Type B pancreatic cell (in vitro differentiated cells): ENCODE measurements around the gene KY. TPM values are rescaled to one million over a fixed set of nuclear protein-coding genes. Genes with fewer than 3 reads are reported as not detected.

Experiments
- DNase-seq: peaks from one replicate; pipeline ENCODE4 v3.0.0; 2021; ENCODE audit warnings: mixed read lengths; ENCODE audit not compliant: unreplicated experiment; ENCODE audit errors: extremely low spot score
- H3K27ac Mint-ChIP-seq: 2 replicates; pipeline ENCODE4 v1.8.0; 2021; ENCODE audit warnings: mild to moderate bottlenecking, mixed read lengths
- H3K27me3 Mint-ChIP-seq: 2 replicates; pipeline ENCODE4 v1.8.0; 2021; ENCODE audit warnings: mixed read lengths
- H3K36me3 Mint-ChIP-seq: 2 replicates; pipeline ENCODE4 v1.8.0; 2021; ENCODE audit warnings: mixed read lengths
- H3K4me1 Mint-ChIP-seq: one replicate; pipeline ENCODE4 v1.8.0; 2021; ENCODE audit warnings: mixed read lengths; ENCODE audit not compliant: unreplicated experiment
- H3K4me3 Mint-ChIP-seq: 2 replicates; pipeline ENCODE4 v1.8.0; 2021; ENCODE audit warnings: mild to moderate bottlenecking, mixed read lengths
- H3K9me3 Mint-ChIP-seq: 2 replicates; pipeline ENCODE4 v1.8.0; 2021; ENCODE audit warnings: mixed read lengths
- CTCF ChIP-seq: fragments of 200-600 bp; sonication (generic); conservative IDR thresholded peaks from 2 replicates; pipeline ENCODE4 v1.5.0; 2021; ENCODE audit warnings: antibody characterized with exemption, mild to moderate bottlenecking
- total RNA-seq: library from RNA; stranded (reverse); gene quantifications from 2 replicates; pipeline ENCODE4 v1.2.1, GENCODE V29; 2021; ENCODE audit warnings: low replicate concordance

Gene KY
- total RNA-seq, 1 donor from 2014 or later, result 0.58 TPM

- no peak overlapping the region for H3K4me3 Mint-ChIP-seq
- no peaks in the 10 kb centered on the region for H3K9me3 Mint-ChIP-seq
- peaks cover 22% of the 10 kb centered on the region for H3K27me3 Mint-ChIP-seq
- peaks cover 6% of the 10 kb centered on the region for H3K4me1 Mint-ChIP-seq
- H3K36me3 Mint-ChIP-seq, result no peaks in the 10 kb centered on the region
- no peak overlapping the region for H3K27ac Mint-ChIP-seq
- TF ChIP-seq CTCF, result no peak
- DNase-seq, result peak; percentile 50
These were observed 43.5 kb downstream of the KY start for GRCh38 chr3:134607054-134608022.

- no peak overlapping the region for H3K4me3 Mint-ChIP-seq
- no peaks in the 10 kb centered on the region for H3K9me3 Mint-ChIP-seq
- no peak for DNase-seq
- peaks cover 11% of the 10 kb centered on the region for H3K4me1 Mint-ChIP-seq
- H3K36me3 Mint-ChIP-seq, result no peaks in the 10 kb centered on the region
- TF ChIP-seq CTCF, result no peak
- peaks cover 22% of the 10 kb centered on the region for H3K27me3 Mint-ChIP-seq
- H3K27ac Mint-ChIP-seq, result no peak overlapping the region
These were observed 44.5 kb downstream of the KY start for GRCh38 chr3:134606033-134607025.

GRCh38 chr3:134605556-134605955 lies 45.3 kb downstream of the KY start:
- Mint-ChIP-seq H3K36me3 (no peaks in the 10 kb centered on the region), H3K27me3 (peaks cover 27% of the 10 kb centered on the region), H3K9me3 (no peaks in the 10 kb centered on the region), H3K4me3 (no peak overlapping the region), H3K4me1 (peaks cover 19% of the 10 kb centered on the region), H3K27ac (no peak overlapping the region)
- TF ChIP-seq CTCF, result no peak
- peak; percentile 49 for DNase-seq

DNA sequence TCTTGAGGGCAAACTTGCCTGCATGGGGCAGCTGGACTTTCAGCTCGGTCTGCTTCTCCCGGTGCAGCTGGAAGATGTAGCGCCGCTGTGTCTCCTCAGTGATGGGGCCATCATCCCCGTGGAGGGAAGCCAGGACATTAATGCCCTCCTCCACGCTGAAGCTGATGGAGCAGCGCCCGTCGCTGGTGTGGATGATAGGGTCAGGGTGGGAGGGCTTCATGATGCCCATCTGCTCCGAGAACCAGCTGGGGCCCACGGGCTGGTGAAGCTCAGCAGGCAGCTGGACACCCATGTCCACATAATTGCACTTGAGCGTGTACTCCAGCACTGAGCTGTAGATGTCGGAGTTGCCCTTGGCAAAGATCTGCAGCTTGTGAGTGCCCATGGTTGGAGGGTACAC lies 46.9 kb downstream of the KY start:
- peaks cover 23% of the 10 kb centered on the region for H3K27me3 Mint-ChIP-seq
- peak; percentile 58 for DNase-seq
- TF ChIP-seq CTCF, result no peak
- no peaks in the 10 kb centered on the region for H3K9me3 Mint-ChIP-seq
- H3K27ac Mint-ChIP-seq, result no peak overlapping the region
- H3K4me3 Mint-ChIP-seq, result no peak overlapping the region
- peaks cover 20% of the 10 kb centered on the region for H3K4me1 Mint-ChIP-seq
- no peaks in the 10 kb centered on the region for H3K36me3 Mint-ChIP-seq

DNA sequence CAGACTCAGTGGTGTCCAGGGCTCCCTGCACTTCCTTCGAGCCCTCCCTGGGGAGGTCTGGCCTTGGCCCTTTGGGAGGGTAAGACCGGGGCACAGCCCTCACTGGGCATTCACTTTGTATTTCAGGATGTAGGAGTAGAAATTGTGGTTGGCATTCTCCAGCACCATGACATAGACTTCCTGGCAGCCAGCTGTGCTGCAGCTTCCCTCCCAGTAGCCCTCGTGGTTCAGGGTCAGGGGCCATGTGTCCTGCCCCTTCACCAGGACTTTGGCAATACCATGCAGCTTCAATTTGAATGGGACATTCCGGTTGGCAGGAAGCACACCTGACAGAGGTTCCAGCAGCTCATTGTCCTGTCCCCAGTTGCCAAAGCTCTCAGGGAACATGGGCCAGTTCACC lies 47.3 kb downstream of the KY start:
- H3K4me1 Mint-ChIP-seq, result peaks cover 20% of the 10 kb centered on the region
- no peaks in the 10 kb centered on the region for H3K36me3 Mint-ChIP-seq

More for the DNA sequence above, 47.3 kb downstream of the KY start:
- Mint-ChIP-seq H3K4me3 (no peak overlapping the region), H3K27ac (no peak overlapping the region), H3K9me3 (no peaks in the 10 kb centered on the region), H3K27me3 (peaks cover 21% of the 10 kb centered on the region)
- DNase-seq, result no peak
- no peak for TF ChIP-seq CTCF
